GM12873 (cell line): ENCODE data around the gene MTSS2.

ENCODE experiments used
- TF ChIP-seq, protein P1 (sequence below): IDR thresholded peaks from 2 replicates; pipeline ENCODE4 v1.5.1; 2012; ENCODE audit warnings: low read depth, mild to moderate bottlenecking, moderate library complexity, low read length, control low read depth; ENCODE audit not compliant: insufficient read depth; ENCODE audit errors: missing control alignments

Gene MTSS2

GRCh38 chr16:70706948-70707465, 21.2 kb upstream of the MTSS2 start:
- TF ChIP-seq, protein P1, sequence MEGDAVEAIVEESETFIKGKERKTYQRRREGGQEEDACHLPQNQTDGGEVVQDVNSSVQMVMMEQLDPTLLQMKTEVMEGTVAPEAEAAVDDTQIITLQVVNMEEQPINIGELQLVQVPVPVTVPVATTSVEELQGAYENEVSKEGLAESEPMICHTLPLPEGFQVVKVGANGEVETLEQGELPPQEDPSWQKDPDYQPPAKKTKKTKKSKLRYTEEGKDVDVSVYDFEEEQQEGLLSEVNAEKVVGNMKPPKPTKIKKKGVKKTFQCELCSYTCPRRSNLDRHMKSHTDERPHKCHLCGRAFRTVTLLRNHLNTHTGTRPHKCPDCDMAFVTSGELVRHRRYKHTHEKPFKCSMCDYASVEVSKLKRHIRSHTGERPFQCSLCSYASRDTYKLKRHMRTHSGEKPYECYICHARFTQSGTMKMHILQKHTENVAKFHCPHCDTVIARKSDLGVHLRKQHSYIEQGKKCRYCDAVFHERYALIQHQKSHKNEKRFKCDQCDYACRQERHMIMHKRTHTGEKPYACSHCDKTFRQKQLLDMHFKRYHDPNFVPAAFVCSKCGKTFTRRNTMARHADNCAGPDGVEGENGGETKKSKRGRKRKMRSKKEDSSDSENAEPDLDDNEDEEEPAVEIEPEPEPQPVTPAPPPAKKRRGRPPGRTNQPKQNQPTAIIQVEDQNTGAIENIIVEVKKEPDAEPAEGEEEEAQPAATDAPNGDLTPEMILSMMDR: no peak

DNA sequence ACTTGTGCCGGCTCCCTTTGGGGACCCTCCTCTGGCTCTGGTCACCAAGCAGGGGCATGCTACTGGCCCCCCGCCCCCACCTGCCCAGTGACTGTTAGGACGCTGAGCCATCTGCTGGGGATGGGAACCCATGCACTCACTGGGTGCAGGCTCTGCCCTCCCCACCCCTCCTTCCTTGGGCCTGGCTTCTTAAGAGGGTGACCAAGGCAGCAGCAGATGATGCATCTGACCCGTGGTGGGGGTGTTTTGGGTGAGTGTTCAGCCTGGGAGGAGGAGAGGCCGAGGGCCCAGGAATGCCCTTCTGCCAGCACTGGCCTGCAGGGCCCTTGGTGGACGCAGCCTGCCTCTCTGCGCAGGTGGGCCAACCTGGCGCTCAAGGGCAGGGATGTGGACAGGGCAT, 19.2 kb upstream of the MTSS2 start:
- TF ChIP-seq, protein P1: no peak

DNA sequence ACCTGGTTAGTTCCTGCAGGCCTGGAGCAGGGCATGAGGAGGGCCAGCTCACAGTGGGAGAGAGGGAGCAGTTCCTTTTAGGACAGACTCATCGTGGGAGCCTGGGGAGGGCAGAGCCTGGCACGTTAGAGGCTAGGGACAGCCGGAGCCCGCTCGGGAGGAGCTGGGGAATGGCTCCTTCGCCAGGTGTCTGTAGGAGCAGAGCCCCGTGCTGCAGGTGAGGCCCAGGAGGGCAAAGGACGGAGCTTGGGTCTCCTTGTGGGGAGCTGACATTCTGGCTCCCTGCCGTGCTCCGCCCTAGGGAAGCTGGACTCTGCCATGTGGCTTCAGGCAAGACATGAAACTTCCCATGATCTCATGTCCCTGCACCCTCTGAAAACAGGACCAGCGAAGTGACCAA, 18.7 kb upstream of the MTSS2 start:
- TF ChIP-seq, protein P1: no peak

DNA sequence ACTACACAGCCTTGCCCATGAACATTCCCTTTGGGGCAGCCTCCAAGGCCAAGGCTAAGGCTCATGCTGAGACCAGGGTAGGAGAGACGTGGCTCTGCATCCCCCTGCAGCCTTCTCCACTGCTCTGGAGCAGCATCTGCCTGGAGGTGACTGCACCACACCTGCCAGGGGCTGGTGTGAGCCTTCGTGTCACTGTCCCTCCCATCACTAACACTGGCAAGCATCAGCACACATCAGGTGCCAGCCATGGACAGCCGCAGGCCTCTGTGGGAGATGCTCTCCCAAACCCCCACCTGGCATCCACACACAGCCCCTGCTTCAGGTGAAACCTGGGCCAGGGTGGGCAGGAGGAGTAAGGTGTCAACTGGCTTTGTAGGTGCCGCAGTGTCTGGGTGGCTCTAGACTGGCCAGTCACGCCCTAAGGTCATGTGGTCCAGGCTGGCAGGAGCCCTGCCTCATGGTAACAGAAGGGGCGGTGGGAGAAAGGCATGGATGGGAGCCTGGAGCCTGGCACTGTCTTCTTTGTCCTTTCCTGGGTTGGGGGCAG, 18.1 kb upstream of the MTSS2 start:
- TF ChIP-seq, protein P1: no peak

- TF ChIP-seq, protein P1: no peak
These were observed 17.4 kb upstream of the MTSS2 start for GRCh38 chr16:70703041-70703834.

- TF ChIP-seq, protein P1: no peak
These were observed 16.8 kb upstream of the MTSS2 start for GRCh38 chr16:70702624-70703023.

DNA sequence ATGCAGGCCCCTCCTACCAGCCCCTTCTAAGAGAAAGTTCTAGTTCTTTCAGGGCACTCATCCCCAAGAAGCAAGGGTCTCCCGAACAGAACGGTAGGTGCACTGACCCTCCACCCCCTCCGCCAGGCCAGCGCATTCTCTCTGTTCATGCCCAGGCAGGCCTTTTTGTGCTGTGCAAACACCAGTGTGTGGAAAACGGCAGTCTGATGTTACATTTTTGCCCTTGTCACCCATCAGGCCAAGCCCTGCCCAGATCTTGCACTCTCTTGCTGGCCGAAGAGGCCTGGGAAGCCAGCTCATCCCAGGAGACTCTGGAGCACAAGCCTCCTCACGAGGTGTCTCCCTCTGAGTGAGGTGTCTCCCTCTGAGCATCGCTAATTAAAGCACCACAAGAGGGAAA, 16.1 kb upstream of the MTSS2 start:
- TF ChIP-seq, protein P1: no peak
